Measurements from ENCODE around the gene MAD1L1. TPM values are rescaled to one million over a fixed set of nuclear protein-coding genes. Genes with fewer than 3 reads are reported as not detected.

The MAD1L1 gene
- total RNA-seq, 1 experiment from 2014 or later = 38.5 TPM

DNA sequence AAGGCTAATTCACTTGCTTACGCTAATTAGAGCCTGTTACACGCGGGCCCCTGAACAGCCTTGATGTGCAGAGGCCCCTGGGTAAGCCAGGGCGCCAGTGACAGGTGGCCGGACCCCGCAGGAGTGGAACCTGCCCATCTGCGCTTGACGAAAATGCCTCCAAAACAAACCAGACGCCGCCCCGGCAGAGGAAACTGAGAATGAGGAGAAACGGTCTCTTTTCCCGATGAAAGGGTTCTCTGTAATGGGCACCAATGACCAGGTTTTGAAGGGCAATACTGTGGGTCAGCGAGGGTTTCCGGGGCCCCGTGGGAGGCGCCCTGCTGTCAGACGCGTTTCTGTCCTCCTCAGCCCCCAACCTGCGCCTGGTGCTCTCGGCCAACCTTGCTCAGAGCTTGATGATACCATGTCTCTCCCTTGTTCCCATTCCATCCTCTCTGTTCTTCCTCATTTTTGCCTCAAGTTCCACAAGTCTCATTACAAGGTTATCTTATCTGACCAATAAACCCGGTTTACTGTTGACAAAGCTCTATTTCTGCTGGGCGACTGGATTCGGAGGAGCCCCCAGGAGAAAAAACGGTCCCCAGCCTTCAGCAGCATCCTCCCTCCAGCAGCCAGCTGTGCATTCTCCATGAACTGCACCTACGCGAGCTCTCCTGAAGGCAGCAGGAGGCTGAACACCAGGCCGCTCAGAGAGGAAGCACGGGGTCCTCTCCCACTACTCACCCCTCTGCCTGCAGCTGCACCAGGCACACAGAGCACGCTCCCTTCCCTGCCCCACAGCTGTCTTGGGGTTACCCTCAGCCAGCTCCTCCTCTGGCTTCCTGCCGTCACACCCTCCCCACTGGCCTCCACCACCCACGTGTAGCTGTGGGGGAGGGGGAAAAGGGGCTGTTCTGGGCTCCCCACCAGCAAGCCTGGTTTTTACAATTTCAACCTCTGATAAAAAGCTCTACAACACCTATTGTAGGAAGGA is 202.0 kb downstream of the MAD1L1 start:
- H3K4me2 ChIP-seq (ENCODE audit: low read length) = no peak overlapping the region
- H2AFZ ChIP-seq (ENCODE audit: low read depth, low read length, poor library complexity, severe bottlenecking) = no peak overlapping the region
- TF ChIP-seq CBX3 (IDR thresholded peaks at IDR 0.05; ENCODE audit: low read depth) = no peak
- TF ChIP-seq, protein P1, sequence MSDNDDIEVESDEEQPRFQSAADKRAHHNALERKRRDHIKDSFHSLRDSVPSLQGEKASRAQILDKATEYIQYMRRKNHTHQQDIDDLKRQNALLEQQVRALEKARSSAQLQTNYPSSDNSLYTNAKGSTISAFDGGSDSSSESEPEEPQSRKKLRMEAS (IDR thresholded peaks at IDR 0.05) = no peak
- TF ChIP-seq SRF (IDR thresholded peaks at IDR 0.05; ENCODE audit: low read depth) = no peak
- TF ChIP-seq, protein P2, sequence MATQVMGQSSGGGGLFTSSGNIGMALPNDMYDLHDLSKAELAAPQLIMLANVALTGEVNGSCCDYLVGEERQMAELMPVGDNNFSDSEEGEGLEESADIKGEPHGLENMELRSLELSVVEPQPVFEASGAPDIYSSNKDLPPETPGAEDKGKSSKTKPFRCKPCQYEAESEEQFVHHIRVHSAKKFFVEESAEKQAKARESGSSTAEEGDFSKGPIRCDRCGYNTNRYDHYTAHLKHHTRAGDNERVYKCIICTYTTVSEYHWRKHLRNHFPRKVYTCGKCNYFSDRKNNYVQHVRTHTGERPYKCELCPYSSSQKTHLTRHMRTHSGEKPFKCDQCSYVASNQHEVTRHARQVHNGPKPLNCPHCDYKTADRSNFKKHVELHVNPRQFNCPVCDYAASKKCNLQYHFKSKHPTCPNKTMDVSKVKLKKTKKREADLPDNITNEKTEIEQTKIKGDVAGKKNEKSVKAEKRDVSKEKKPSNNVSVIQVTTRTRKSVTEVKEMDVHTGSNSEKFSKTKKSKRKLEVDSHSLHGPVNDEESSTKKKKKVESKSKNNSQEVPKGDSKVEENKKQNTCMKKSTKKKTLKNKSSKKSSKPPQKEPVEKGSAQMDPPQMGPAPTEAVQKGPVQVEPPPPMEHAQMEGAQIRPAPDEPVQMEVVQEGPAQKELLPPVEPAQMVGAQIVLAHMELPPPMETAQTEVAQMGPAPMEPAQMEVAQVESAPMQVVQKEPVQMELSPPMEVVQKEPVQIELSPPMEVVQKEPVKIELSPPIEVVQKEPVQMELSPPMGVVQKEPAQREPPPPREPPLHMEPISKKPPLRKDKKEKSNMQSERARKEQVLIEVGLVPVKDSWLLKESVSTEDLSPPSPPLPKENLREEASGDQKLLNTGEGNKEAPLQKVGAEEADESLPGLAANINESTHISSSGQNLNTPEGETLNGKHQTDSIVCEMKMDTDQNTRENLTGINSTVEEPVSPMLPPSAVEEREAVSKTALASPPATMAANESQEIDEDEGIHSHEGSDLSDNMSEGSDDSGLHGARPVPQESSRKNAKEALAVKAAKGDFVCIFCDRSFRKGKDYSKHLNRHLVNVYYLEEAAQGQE (IDR thresholded peaks at IDR 0.05; ENCODE audit: low read depth) = no peak
- no peak for TF ChIP-seq EGR1 (IDR thresholded peaks at IDR 0.05; ENCODE audit: low read depth)
- no peak for TF ChIP-seq YY1 (IDR thresholded peaks at IDR 0.05; ENCODE audit: extremely low read depth, insufficient replicate concordance, low read depth, low read length)
- H3K79me2 ChIP-seq (ENCODE audit: insufficient read depth, low read length) = no peaks in the 10 kb centered on the region; the same call in 1 of the 2 replicates
- H3K9ac ChIP-seq (ENCODE audit: low read length) = no peak overlapping the region
- no peaks in the 10 kb centered on the region for H3K27me3 ChIP-seq (ENCODE audit: insufficient read depth, low read length)
- H3K36me3 ChIP-seq (ENCODE audit: control insufficient read depth in 1 of 2, insufficient read depth in 2 of 2, low read length in 2 of 2) = peaks cover 0 to 2% of the 10 kb centered on the region in 2 experiments; a peak in 1 of 4 replicates
- H3K9me3 ChIP-seq (ENCODE audit: control insufficient read depth in 1 of 2, insufficient read depth in 1 of 2, low read depth in 1 of 2, low read length in 2 of 2) = peaks cover 9 to 20% of the 10 kb centered on the region in 2 experiments; a peak in 3 of 4 replicates
- DNase-seq (ENCODE audit: low read depth, low spot score) (no peak), ATAC-seq (no peak)
- RAD21 ChIA-PET (ENCODE audit: low non-redundant PET in 1 of 2, low total read pairs in 2 of 2, uncharacterized antibody in 2 of 2, unreplicated experiment in 2 of 2) = no interaction called here
- no peaks in the 10 kb centered on the region for H3K4me1 ChIP-seq (ENCODE audit: control insufficient read depth in 1 of 2, insufficient read depth in 2 of 2, low read length in 2 of 2)
- POLR2A ChIA-PET = no interaction called here
- CTCF ChIA-PET = no interaction called here
- H4K20me1 ChIP-seq (ENCODE audit: insufficient read depth) = no peaks in the 10 kb centered on the region
- no peak overlapping the region for H3K4me3 ChIP-seq (replicated peaks in 1 of 2; ENCODE audit: low read depth in 1 of 2, low read length in 2 of 2)
- no peak overlapping the region for H3K27ac ChIP-seq (ENCODE audit: low read depth, low read length)
- intact Hi-C loops (cut with micrococcal nuclease) = no loop called here
- BruUV-seq (replicated peaks) = no TSS peak
- no peaks in the 10 kb centered on the region for H3K9me2 ChIP-seq (ENCODE audit: insufficient read depth)
